A172 (cell line): ENCODE results near the gene TBCD. TPM values are rescaled to one million over a fixed set of nuclear protein-coding genes. Genes with fewer than 3 reads are reported as not detected.

ENCODE experiments used
- total RNA-seq: library from RNA; depleted of rRNA; stranded (reverse); fragments of >200 nt; shearing (Covaris generic); gene quantifications from 2 replicates; pipeline ENCODE4 v1.2.3, GENCODE V29; 2014; rRNA removed

TBCD gene
- total RNA-seq, 1 experiment from 2014 or later: 38.7 TPM

Other genes with a start within 250 kb of the TBCD start
- 33.6 and 37.0 TPM in 2 replicates for gene FOXK2, start 232.3 kb upstream of the TBCD start, total RNA-seq
- gene WDR45B, start 103.6 kb upstream of the TBCD start, total RNA-seq: 90.3 and 96.0 TPM in 2 replicates
- 9.9 and 15.0 TPM in 2 replicates for gene RAB40B, start 53.4 kb upstream of the TBCD start, total RNA-seq
- gene FN3KRP, start 35.4 kb upstream of the TBCD start, total RNA-seq: 50.0 and 54.4 TPM in 2 replicates
- 2.1 and 2.9 TPM in 2 replicates for gene FN3K, start 16.4 kb upstream of the TBCD start, total RNA-seq
- gene ZNF750, start 88.0 kb downstream of the TBCD start, total RNA-seq: not detected in 2 replicates